Effector memory CD4-positive, alpha-beta T cell (primary cell): Measurements from ENCODE around the gene PTP4A2.
"Not testable (repeated sequence)": the region's sequence is repeated elsewhere in the genome, so short reads cannot be mapped to it uniquely, and the experiment has no call there.

Experiments used
- DNase-seq, 3 donors: peaks; one replicate each; pipeline ENCODE4 v3.0.0-alpha.2; 2020
- H3K27ac ChIP-seq: 2 replicates; pipeline ENCODE4 v1.7.0; 2013; ENCODE audit warnings: mild to moderate bottlenecking, low read length, moderate library complexity; ENCODE audit not compliant: insufficient read depth, poor library complexity, severe bottlenecking
- H3K27me3 ChIP-seq: replicated peaks from 2 replicates; pipeline ENCODE4 v1.7.0; 2013; ENCODE audit warnings: mild to moderate bottlenecking, low read length; ENCODE audit not compliant: insufficient read depth, control insufficient read depth, poor library complexity, severe bottlenecking
- H3K36me3 ChIP-seq: 2 replicates; pipeline ENCODE4 v1.7.0; 2013; ENCODE audit warnings: mild to moderate bottlenecking, low read length, moderate library complexity; ENCODE audit not compliant: control insufficient read depth, insufficient read depth
- H3K4me1 ChIP-seq: 2 replicates; pipeline ENCODE4 v1.7.0; 2013; ENCODE audit warnings: low read length, mild to moderate bottlenecking; ENCODE audit not compliant: control insufficient read depth, insufficient read depth, poor library complexity, severe bottlenecking
- H3K4me3 ChIP-seq: 2 replicates; pipeline ENCODE4 v1.7.0; 2013; ENCODE audit warnings: low read length, low read depth, mild to moderate bottlenecking; ENCODE audit not compliant: insufficient read depth, poor library complexity, severe bottlenecking
- H3K9me3 ChIP-seq: 2 replicates; pipeline ENCODE4 v1.7.0; 2013; ENCODE audit warnings: mild to moderate bottlenecking, low read length, moderate library complexity; ENCODE audit not compliant: control insufficient read depth

Gene PTP4A2

GRCh38 chr1:31934706-31935629, 3.2 kb downstream of the PTP4A2 start:
- Histone ChIP-seq H3K9me3 (no peaks in the 10 kb centered on the region), H3K4me1 (peaks cover 52% of the 10 kb centered on the region), H3K4me3 (peak overlapping the region; percentile 33), H3K27ac (peak overlapping the region; percentile 81), H3K36me3 (no peaks in the 10 kb centered on the region), H3K27me3 (no peaks in the 10 kb centered on the region)
- DNase-seq = no peak

- DNase-seq = no peak
- no peaks in the 10 kb centered on the region for H3K36me3 ChIP-seq
- H3K4me3 ChIP-seq = peak overlapping the region; percentile 24
- peaks cover 39% of the 10 kb centered on the region for H3K4me1 ChIP-seq
- H3K27me3 ChIP-seq = no peaks in the 10 kb centered on the region
- peak overlapping the region; percentile 44 for H3K27ac ChIP-seq
- H3K9me3 ChIP-seq = no peaks in the 10 kb centered on the region
These were observed 5.5 kb downstream of the PTP4A2 start for GRCh38 chr1:31932491-31933316.

- peak overlapping the region; percentile 15 for H3K4me3 ChIP-seq
- DNase-seq = no peak
- no peaks in the 10 kb centered on the region for H3K36me3 ChIP-seq
- peak overlapping the region; percentile 43 for H3K27ac ChIP-seq
- peaks cover 48% of the 10 kb centered on the region for H3K4me1 ChIP-seq
- H3K27me3 ChIP-seq = no peaks in the 10 kb centered on the region
- no peaks in the 10 kb centered on the region for H3K9me3 ChIP-seq
These were observed 6.5 kb downstream of the PTP4A2 start for GRCh38 chr1:31931593-31932225.

GRCh38 chr1:31930836-31931592, 7.2 kb downstream of the PTP4A2 start:
- Histone ChIP-seq H3K9me3 (no peaks in the 10 kb centered on the region), H3K27me3 (no peaks in the 10 kb centered on the region), H3K36me3 (no peaks in the 10 kb centered on the region), H3K4me1 (peaks cover 52% of the 10 kb centered on the region), H3K4me3 (peak overlapping the region; percentile 15), H3K27ac (peak overlapping the region; percentile 43)
- DNase-seq = no peak

GRCh38 chr1:31927661-31927980, 10.5 kb downstream of the PTP4A2 start:
- Histone ChIP-seq H3K36me3 (no peaks in the 10 kb centered on the region), H3K9me3 (no peaks in the 10 kb centered on the region), H3K4me3 (no peak overlapping the region), H3K27me3 (no peaks in the 10 kb centered on the region), H3K4me1 (peaks cover 49% of the 10 kb centered on the region), H3K27ac (peak overlapping the region; percentile 39)
- DNase-seq = no peak

GRCh38 chr1:31926853-31927660, 11.1 kb downstream of the PTP4A2 start:
- Histone ChIP-seq H3K27me3 (no peaks in the 10 kb centered on the region), H3K4me1 (peaks cover 49% of the 10 kb centered on the region), H3K4me3 (no peak overlapping the region), H3K36me3 (no peaks in the 10 kb centered on the region), H3K27ac (peak overlapping the region; percentile 39), H3K9me3 (no peaks in the 10 kb centered on the region)
- DNase-seq = no peak

- Histone ChIP-seq H3K4me3 (no peak overlapping the region), H3K9me3 (no peaks in the 10 kb centered on the region), H3K36me3 (no peaks in the 10 kb centered on the region), H3K27me3 (no peaks in the 10 kb centered on the region), H3K4me1 (peaks cover 44% of the 10 kb centered on the region), H3K27ac (no peak overlapping the region)
- no peak for DNase-seq
These were observed 11.9 kb downstream of the PTP4A2 start for GRCh38 chr1:31926252-31926651.

GRCh38 chr1:31925824-31926223, 12.3 kb downstream of the PTP4A2 start:
- not testable (repeated sequence) for H3K27me3 ChIP-seq, H3K36me3 ChIP-seq, H3K9me3 ChIP-seq, H3K27ac ChIP-seq, DNase-seq
- Histone ChIP-seq H3K4me1 (peaks cover 43% of the 10 kb centered on the region), H3K4me3 (peak overlapping the region; percentile 18)

GRCh38 chr1:31924839-31925238, 13.3 kb downstream of the PTP4A2 start:
- no peak for DNase-seq
- Histone ChIP-seq H3K27ac (no peak overlapping the region), H3K27me3 (no peaks in the 10 kb centered on the region), H3K9me3 (no peaks in the 10 kb centered on the region), H3K4me1 (peaks cover 40% of the 10 kb centered on the region), H3K4me3 (peak overlapping the region; percentile 27), H3K36me3 (no peaks in the 10 kb centered on the region)
